ENCODE measurements around the gene PRKCE.

DNA sequence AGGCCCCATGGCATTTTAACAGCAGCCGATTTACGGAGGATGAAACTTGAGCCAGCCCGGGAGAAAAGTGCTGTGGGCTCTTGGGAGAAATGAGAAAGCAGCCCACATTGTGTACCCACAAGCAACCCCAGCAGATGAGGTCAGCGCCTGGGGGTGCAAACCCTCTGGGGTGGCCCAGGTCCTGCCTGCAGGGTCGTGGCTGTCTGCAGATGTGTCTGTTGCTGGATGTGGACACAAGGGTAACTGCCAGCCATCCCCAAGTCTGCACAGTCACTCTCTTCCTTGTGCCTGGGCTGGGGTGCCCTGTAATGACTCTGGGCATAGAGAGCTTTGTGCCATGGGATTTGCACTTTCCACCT, 170.8 kb downstream of the PRKCE start:
- TF ChIP-seq POLR2AphosphoS5 (IDR thresholded peaks at IDR 0.05; ENCODE audit: borderline replicate concordance, low read depth, low read length) (no peak), EZH2 (IDR thresholded peaks at IDR 0.05) (no peak)
